Transverse colon (tissue), 4 donors: Measurements from ENCODE around the gene IRGQ.

Source experiments
- POLR2A ChIP-seq: fragments of 450-650 bp; IDR thresholded peaks from one replicate; pipeline ENCODE4 v1.6.1; 2016; ENCODE audit warnings: antibody characterized with exemption, mild to moderate bottlenecking, moderate library complexity
- POLR2AphosphoS5 ChIP-seq, 3 donors: sonication (generic); formaldehyde crosslinking; IDR thresholded peaks; one replicate each; pipeline ENCODE4 v1.6.1; 2016; ENCODE audit warnings: antibody characterized with exemption in 3 of 3
- TF ChIP-seq, protein P1 (sequence below), 5 experiments: fragments of 200-600 bp in 3 of 5; fragments of 450-650 bp in 2 of 5; sonication (generic) in 3 of 5; IDR thresholded peaks; 1 replicate in 2 of 5; 2 replicates in 3 of 5; pipeline ENCODE4 v1.5.1; 2016 to 2017; ENCODE audit warnings: antibody characterized with exemption in 5 of 5, inconsistent platforms in 3 of 5, mild to moderate bottlenecking in 2 of 5, moderate library complexity in 1 of 5

DNA sequence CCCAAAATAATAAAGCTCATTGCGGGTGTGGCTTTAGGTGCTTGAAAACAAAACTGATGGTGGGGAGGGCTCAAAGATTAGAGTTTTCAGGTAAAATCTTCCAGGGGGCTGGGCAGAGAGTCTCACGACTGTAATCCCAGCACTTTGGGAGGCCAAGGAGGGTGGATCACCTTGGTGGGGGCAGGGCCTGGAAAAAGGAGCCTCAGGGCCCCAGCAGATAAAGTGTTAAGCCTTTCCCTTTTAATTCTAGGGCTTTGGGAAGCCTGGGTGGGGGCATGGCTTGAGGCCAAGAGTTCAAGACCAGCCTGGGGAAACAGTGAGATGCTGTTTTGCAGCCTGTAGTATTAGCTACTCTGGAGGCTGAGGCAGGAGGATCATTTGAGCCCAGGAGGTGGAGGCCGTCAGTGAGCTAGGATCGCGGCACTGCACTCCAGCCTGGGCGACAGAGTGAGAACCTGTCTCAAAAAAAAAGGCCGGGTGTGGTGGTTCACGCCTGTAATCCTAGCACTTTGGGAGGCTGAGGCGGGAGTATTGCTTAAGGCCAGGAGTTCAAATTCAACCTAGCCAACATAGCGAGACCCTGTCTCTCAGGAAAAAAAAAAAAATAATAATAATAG, 1.7 kb downstream of the IRGQ start:
- TF ChIP-seq, protein P1, sequence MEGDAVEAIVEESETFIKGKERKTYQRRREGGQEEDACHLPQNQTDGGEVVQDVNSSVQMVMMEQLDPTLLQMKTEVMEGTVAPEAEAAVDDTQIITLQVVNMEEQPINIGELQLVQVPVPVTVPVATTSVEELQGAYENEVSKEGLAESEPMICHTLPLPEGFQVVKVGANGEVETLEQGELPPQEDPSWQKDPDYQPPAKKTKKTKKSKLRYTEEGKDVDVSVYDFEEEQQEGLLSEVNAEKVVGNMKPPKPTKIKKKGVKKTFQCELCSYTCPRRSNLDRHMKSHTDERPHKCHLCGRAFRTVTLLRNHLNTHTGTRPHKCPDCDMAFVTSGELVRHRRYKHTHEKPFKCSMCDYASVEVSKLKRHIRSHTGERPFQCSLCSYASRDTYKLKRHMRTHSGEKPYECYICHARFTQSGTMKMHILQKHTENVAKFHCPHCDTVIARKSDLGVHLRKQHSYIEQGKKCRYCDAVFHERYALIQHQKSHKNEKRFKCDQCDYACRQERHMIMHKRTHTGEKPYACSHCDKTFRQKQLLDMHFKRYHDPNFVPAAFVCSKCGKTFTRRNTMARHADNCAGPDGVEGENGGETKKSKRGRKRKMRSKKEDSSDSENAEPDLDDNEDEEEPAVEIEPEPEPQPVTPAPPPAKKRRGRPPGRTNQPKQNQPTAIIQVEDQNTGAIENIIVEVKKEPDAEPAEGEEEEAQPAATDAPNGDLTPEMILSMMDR (IDR thresholded peaks at IDR 0.05): no peak
- TF ChIP-seq POLR2AphosphoS5 (IDR thresholded peaks at IDR 0.05) (no peak), POLR2A (no peak)
